HTR-8/SVneo (cell line): Measurements from ENCODE around the gene IGF2R.

Experiments
- DNase-seq: peaks from one replicate; pipeline ENCODE4 v3.0.0; 2011; ENCODE audit warnings: low spot score, mixed read lengths; ENCODE audit not compliant: insufficient read length
- FAIRE-seq: peaks from 2 replicates; lab custom pipeline; 2011; peaks lifted over from hg19 to GRCh38; lab: Jason Lieb, UNC

IGF2R gene

DNA sequence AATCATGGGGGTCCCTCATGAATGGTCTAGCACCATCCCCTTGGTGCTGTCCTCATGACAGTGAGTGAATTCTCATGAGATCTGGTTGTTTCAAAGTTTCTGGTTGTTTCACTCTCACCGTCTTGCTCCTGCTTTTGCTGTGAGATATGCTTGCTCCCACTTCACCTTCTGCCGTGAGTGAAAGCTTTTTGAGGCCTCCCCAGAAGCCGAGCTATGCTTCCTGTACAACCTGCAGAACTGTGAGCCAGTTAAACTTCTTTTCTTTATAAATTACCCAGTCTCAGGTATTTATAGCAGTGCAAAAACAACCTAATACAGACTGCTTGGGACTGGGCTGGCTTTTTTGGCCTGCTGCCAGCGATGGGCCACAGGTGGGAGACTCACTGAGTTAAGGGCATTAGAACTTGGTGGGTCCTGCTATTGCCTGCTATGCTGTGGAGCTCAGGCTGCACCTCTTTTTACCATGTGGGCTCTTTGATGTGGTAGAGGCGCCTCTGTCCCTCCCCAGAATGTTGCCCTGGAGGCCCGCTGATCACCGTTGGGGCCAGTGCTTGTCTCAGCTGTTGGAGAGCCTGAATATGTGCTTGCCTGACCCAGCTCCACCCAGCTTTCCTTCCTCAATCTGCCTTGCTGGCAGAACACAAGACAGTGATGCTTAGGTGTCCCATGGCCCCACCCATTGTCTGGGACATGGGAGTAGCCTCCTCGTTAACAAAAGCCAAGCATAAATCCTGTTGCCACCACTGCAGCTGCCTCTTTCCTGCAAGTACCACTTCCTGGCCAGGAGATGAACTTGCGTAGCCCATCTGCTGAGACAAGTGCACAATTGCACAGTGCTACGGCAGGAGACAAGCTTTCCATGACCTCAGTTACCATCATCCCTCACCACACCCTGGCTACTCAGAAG lies 47.1 kb downstream of the IGF2R start:
- DNase-seq (no peak), FAIRE-seq (no peak)

DNA sequence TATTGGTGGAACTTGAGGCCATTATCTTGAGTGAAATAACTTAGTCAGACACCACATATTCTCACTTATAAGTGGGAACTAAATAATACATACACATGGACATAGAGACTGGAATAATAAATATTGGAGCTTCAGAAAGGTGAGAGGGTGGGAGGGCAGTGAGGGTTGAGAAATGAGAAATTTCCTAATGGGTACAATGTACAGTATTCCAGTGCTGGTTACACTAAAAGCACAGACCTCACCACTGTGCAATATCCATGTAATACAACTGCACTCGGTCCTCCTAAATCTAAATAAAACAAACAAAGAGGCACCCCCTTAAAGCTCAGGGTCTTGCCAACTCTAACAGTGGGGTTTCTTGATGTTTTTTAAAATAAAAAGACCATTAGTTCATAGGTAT lies 53.2 kb downstream of the IGF2R start:
- DNase-seq (no peak), FAIRE-seq (no peak)

- FAIRE-seq (no peak), DNase-seq (no peak)
Measured at GRCh38 chr6:160022793-160023192, 53.9 kb downstream of the IGF2R start.

DNA sequence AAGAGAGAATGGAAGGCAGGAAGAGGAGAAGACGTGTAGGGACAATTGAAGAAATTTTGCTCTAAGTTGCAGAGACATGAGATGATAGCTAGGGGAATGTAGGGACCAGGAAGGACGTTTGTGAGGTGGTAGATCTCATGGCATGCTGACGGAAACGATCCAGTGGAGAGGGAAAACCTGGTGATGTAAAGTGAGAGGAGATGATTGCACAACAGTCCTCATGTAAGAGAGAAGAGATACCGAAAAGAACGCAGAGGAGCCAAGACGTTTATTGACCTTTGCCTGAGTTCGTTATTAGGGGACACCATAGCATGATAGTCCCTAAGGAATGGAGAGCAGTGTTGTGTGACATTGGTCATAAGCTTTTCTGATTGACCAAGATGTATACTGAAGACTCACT lies 55.3 kb downstream of the IGF2R start:
- no peak for DNase-seq
- no peak for FAIRE-seq

- DNase-seq (no peak), FAIRE-seq (no peak)
Measured at GRCh38 chr6:160027076-160027475, 58.2 kb downstream of the IGF2R start.

GRCh38 chr6:160027931-160028330 lies 59.0 kb downstream of the IGF2R start:
- DNase-seq (no peak), FAIRE-seq (no peak)

- DNase-seq, result no peak
- FAIRE-seq, result no peak
Measured at GRCh38 chr6:160028487-160029275, 59.8 kb downstream of the IGF2R start.

GRCh38 chr6:160029525-160029924 lies 60.6 kb downstream of the IGF2R start:
- DNase-seq (no peak), FAIRE-seq (no peak)

GRCh38 chr6:160030103-160030502 lies 61.2 kb downstream of the IGF2R start:
- FAIRE-seq, result peak; percentile 84
- DNase-seq, result peak; percentile 88

GRCh38 chr6:160031442-160031841 lies 62.6 kb downstream of the IGF2R start:
- FAIRE-seq (no peak), DNase-seq (no peak)

DNA sequence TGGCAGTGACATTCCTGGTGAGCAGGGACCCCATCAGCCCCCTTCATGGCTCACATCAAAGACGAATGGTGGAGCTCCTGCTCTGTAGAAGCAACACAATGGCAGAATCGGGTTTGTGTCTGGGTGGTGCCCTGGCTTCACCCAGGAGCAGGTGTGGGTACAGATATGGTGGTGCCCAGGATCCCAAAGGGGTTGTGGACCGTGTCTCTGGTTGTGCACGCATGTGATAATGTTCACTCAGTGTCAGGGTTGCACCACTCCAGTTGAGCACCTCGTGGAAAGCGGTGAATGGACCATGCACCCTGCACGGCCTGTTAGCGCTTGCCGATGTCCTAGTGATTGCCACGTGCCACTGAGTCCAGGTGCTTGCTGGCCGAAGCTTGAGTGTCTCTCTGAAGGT lies 63.0 kb downstream of the IGF2R start:
- no peak for FAIRE-seq

GRCh38 chr6:160032538-160032937 lies 63.7 kb downstream of the IGF2R start:
- DNase-seq (no peak), FAIRE-seq (no peak)

More for the DNA sequence above, 63.0 kb downstream of the IGF2R start:
- DNase-seq, result no peak

DNA sequence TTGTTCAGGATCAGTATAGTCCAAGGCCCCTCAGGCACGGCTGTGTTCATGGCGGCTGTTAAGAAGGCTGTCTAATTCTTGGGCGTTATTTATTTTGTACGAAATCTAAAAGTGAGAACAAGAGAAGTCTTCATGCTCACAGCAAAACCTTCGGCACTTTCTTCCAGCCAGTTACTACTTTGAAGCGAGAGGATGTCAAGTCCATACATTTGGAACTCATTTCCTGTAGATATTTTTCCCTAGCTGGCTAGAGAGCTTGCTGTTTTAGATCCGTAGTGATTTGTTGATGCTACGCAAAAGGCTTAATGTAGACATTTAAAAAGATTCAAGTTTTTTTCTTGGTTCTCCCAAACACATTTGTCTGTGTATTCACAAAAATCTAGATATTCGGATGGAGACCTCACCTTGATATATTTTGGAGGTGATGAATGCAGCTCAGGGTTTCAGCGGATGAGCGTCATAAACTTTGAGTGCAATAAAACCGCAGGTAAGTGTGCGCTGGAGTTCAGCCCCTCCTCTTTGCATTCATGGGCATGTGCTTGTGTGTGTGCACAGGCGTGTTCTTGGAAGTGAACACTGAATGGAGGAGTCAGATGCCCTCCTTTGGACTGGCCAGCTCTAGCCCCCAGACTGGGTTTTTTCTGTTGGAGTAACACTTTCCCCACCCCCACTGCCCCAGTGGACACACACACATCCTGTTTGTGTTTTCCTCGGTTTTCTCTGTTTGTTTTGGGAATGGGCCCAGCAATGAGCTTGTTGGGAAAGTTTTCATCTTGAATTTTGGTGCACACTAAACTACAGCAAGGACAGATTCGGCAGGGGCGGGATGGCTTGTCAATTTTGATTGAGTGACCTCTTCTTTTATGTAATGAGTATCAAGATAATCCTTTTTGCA lies 65.4 kb downstream of the IGF2R start:
- FAIRE-seq (no peak), DNase-seq (no peak)

DNA sequence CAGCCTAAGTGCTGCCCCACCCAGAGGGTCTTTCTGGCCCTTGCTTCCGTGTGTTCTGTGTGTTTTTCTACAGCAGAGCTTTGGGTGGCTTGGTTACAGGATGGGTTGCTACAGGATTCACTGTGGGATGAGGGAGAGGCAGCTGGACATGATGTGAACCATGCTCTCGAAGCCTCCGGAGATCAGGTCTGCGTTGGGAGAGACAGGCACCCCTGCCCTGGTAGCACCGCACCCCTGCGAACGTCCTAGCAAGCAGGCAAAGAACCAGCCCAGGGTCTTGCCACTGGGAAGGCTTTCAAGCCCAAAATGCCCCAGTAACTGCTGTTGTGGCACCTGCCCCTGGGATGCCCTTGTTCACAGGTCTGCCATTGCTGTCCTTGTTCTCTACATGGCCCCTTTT lies 66.4 kb downstream of the IGF2R start:
- FAIRE-seq, result no peak
- no peak for DNase-seq

GRCh38 chr6:160035693-160036330 lies 66.9 kb downstream of the IGF2R start:
- DNase-seq (no peak), FAIRE-seq (no peak)

GRCh38 chr6:160036331-160036695 lies 67.4 kb downstream of the IGF2R start:
- DNase-seq, result no peak
- no peak for FAIRE-seq

- FAIRE-seq (no peak), DNase-seq (no peak)
Measured at GRCh38 chr6:160036790-160037206, 67.9 kb downstream of the IGF2R start.

- no peak for DNase-seq
Measured at GRCh38 chr6:160038479-160038878, 69.6 kb downstream of the IGF2R start.

GRCh38 chr6:160039441-160039840 lies 70.6 kb downstream of the IGF2R start:
- DNase-seq (no peak), FAIRE-seq (no peak)

More at GRCh38 chr6:160038479-160038878, 69.6 kb downstream of the IGF2R start:
- FAIRE-seq, result no peak

- no peak for FAIRE-seq
- no peak for DNase-seq
Measured at GRCh38 chr6:160040055-160040454, 71.2 kb downstream of the IGF2R start.
